ENCODE results near the gene APOBEC3H. TPM values are rescaled to one million over a fixed set of nuclear protein-coding genes. Genes with fewer than 3 reads are reported as not detected.

Gene APOBEC3H
- total and polyA plus RNA-seq, 4 donors = 0.57 to 1.2 TPM; not detected in 2

DNA sequence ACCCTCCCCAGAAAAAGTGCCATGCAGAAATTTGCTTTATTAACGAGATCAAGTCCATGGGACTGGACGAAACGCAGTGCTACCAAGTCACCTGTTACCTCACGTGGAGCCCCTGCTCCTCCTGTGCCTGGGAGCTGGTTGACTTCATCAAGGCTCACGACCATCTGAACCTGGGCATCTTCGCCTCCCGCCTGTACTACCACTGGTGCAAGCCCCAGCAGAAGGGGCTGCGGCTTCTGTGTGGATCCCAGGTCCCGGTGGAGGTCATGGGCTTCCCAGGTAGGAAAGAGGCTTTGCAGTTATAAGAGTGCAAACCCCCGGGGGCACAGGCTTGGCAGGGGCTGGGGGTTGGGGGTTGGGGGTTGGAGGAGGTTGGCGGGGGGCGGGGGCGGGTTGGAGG lies 4.2 kb downstream of the APOBEC3H start:
- ATAC-seq (ENCODE audit: insufficient read depth, low FRiP score) (no peak), DNase-seq (no peak)
- no peaks in the 10 kb centered on the region for H3K9me3 ChIP-seq (ENCODE audit: control insufficient read depth in 4 of 4, insufficient read depth in 3 of 4, low read length in 3 of 4)
- no peak overlapping the region for H3K9ac ChIP-seq (ENCODE audit: insufficient read depth in 1 of 2, low read length in 2 of 2)
- no peaks in the 10 kb centered on the region for H3K36me3 ChIP-seq (ENCODE audit: control insufficient read depth in 4 of 4, insufficient read depth in 4 of 4, low read length in 4 of 4)
- TF ChIP-seq, protein P1, sequence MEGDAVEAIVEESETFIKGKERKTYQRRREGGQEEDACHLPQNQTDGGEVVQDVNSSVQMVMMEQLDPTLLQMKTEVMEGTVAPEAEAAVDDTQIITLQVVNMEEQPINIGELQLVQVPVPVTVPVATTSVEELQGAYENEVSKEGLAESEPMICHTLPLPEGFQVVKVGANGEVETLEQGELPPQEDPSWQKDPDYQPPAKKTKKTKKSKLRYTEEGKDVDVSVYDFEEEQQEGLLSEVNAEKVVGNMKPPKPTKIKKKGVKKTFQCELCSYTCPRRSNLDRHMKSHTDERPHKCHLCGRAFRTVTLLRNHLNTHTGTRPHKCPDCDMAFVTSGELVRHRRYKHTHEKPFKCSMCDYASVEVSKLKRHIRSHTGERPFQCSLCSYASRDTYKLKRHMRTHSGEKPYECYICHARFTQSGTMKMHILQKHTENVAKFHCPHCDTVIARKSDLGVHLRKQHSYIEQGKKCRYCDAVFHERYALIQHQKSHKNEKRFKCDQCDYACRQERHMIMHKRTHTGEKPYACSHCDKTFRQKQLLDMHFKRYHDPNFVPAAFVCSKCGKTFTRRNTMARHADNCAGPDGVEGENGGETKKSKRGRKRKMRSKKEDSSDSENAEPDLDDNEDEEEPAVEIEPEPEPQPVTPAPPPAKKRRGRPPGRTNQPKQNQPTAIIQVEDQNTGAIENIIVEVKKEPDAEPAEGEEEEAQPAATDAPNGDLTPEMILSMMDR (IDR thresholded peaks at IDR 0.05; ENCODE audit: control extremely low read depth, extremely low read depth) = no peak
- H3K27me3 ChIP-seq (ENCODE audit: control insufficient read depth in 3 of 3, insufficient read depth in 3 of 3, low read length in 2 of 3) = no peaks in the 10 kb centered on the region
- no peak overlapping the region for H3K4me3 ChIP-seq
- peaks cover 0 to 3% (median 0%) of the 10 kb centered on the region in 5 donors for H3K4me1 ChIP-seq (ENCODE audit: control insufficient read depth in 5 of 5, insufficient read depth in 5 of 5, low read length in 5 of 5)
- 75 to 84% methylated on average over 10 to 12 of the region's 13 CpGs for WGBS, 2 donors
- H3K27ac ChIP-seq (ENCODE audit: low read depth in 1 of 2, low read length in 1 of 2) = no peak overlapping the region

DNA sequence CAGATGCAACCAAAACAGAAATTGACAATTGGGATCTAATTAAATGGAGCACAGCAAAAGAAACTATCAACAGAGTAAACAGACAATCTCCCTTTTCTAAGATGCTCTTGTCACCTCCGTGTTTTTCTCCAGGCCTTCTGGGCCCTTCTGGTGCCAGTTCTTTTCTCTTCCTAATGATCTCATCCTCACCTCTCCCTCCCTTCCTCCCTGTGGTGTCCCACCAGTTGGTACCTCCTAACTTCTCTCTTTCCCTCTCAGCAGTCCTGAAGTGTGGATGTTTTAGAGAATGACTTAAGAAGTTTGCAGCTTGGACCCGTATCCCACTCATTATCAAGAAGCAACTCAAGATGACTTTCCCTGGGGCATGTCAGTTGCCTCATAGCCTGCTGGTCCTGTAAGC lies 6.4 kb downstream of the APOBEC3H start:
- ATAC-seq (ENCODE audit: insufficient read depth, low FRiP score) = no peak
- TF ChIP-seq, protein P1 (IDR thresholded peaks at IDR 0.05; ENCODE audit: control extremely low read depth, extremely low read depth) = no peak
- H3K27me3 ChIP-seq (ENCODE audit: control insufficient read depth in 3 of 3, insufficient read depth in 3 of 3, low read length in 2 of 3) = no peaks in the 10 kb centered on the region
- no peaks in the 10 kb centered on the region for H3K36me3 ChIP-seq (ENCODE audit: control insufficient read depth in 4 of 4, insufficient read depth in 4 of 4, low read length in 4 of 4)
- no peak overlapping the region for H3K27ac ChIP-seq (ENCODE audit: low read depth in 1 of 2, low read length in 1 of 2)
- H3K4me1 ChIP-seq (ENCODE audit: control insufficient read depth in 5 of 5, insufficient read depth in 5 of 5, low read length in 5 of 5) = no peaks in the 10 kb centered on the region
- H3K9me3 ChIP-seq (ENCODE audit: control insufficient read depth in 4 of 4, insufficient read depth in 3 of 4, low read length in 3 of 4) = no peaks in the 10 kb centered on the region
- H3K9ac ChIP-seq (ENCODE audit: insufficient read depth in 1 of 2, low read length in 2 of 2) = no peak overlapping the region
- DNase-seq = no peak
- H3K4me3 ChIP-seq = no peak overlapping the region
- 74 to 89% methylated on average over 2 of the region's 2 CpGs for WGBS, 2 donors

DNA sequence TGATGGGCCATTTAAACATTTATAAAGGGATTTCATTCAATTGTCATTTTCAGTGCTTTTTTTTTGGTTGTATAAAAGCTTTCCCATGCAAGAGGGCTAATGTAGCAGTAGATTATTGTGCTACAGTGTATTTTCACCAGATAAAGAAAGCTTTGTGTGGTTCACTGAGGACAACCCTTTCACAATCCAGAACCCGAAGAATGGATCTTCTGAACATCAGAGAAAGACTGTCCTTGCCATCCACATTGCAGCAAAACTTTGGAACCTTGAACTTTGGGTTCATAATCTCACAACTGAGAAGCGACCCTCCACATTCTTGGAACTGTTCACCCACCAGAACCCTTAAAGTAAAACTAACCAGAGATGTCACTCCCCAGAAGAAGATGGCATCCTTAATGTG lies 9.3 kb downstream of the APOBEC3H start:
- ATAC-seq (ENCODE audit: insufficient read depth, low FRiP score) = no peak
- Histone ChIP-seq H3K4me3 (no peak overlapping the region), H3K36me3 (ENCODE audit: control insufficient read depth in 4 of 4, insufficient read depth in 4 of 4, low read length in 4 of 4) (no peaks in the 10 kb centered on the region), H3K27ac (ENCODE audit: low read depth in 1 of 2, low read length in 1 of 2) (no peak overlapping the region), H3K9ac (ENCODE audit: insufficient read depth in 1 of 2, low read length in 2 of 2) (no peak overlapping the region), H3K9me3 (ENCODE audit: control insufficient read depth in 4 of 4, insufficient read depth in 3 of 4, low read length in 3 of 4) (no peaks in the 10 kb centered on the region), H3K27me3 (ENCODE audit: control insufficient read depth in 3 of 3, insufficient read depth in 3 of 3, low read length in 2 of 3) (peaks cover 0 to 2% (median 0%) of the 10 kb centered on the region in 3 donors), H3K4me1 (ENCODE audit: control insufficient read depth in 5 of 5, insufficient read depth in 5 of 5, low read length in 5 of 5) (no peaks in the 10 kb centered on the region)
- DNase-seq = no peak
- 84 to 87% methylated on average over 2 of the region's 2 CpGs for WGBS, 2 donors
- TF ChIP-seq, protein P1 (IDR thresholded peaks at IDR 0.05; ENCODE audit: control extremely low read depth, extremely low read depth) = no peak

DNA sequence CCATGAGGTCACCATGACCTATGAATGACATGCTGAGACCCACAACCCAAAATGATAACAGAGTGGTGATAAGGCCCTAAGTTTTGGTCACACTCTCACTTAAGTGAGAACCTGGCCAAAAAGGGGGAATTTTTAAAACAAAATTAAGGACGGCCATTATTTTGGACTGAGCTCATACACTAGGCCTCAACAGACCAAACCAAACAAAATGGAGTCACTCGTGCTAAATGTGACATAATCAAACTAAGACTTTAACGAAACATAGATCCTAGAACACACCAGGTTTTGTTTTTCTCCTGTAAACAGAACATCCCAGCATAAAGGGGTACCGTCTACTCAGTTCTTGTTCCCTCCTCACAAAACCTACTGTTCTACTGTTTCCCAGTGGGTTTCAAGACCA lies 11.4 kb downstream of the APOBEC3H start:
- 92 to 93% methylated on average over 4 of the region's 4 CpGs for WGBS, 2 donors
- DNase-seq (no peak), ATAC-seq (ENCODE audit: insufficient read depth, low FRiP score) (no peak)
- TF ChIP-seq, protein P1 (IDR thresholded peaks at IDR 0.05; ENCODE audit: control extremely low read depth, extremely low read depth) = no peak
- H3K4me1 ChIP-seq (ENCODE audit: control insufficient read depth in 5 of 5, insufficient read depth in 5 of 5, low read length in 5 of 5) = no peaks in the 10 kb centered on the region
- peaks cover 0 to 3% (median 2%) of the 10 kb centered on the region in 3 donors for H3K27me3 ChIP-seq (ENCODE audit: control insufficient read depth in 3 of 3, insufficient read depth in 3 of 3, low read length in 2 of 3)
- no peaks in the 10 kb centered on the region for H3K9me3 ChIP-seq (ENCODE audit: control insufficient read depth in 4 of 4, insufficient read depth in 3 of 4, low read length in 3 of 4)
- no peak overlapping the region for H3K9ac ChIP-seq (ENCODE audit: insufficient read depth in 1 of 2, low read length in 2 of 2)
- no peak overlapping the region for H3K4me3 ChIP-seq
- no peak overlapping the region for H3K27ac ChIP-seq (ENCODE audit: low read depth in 1 of 2, low read length in 1 of 2)
- no peaks in the 10 kb centered on the region for H3K36me3 ChIP-seq (ENCODE audit: control insufficient read depth in 4 of 4, insufficient read depth in 4 of 4, low read length in 4 of 4)
